DOHH2 (cell line): ENCODE results near the gene STOML2.

Experiments
- CTCF ChIP-seq: fragments of 200-600 bp; sonication (generic); IDR thresholded peaks from one replicate; pipeline ENCODE4 v1.5.1; 2014; ENCODE audit warnings: antibody characterized with exemption, mild to moderate bottlenecking, low read depth, low read length; ENCODE audit not compliant: poor library complexity, severe bottlenecking
- EZH2phosphoT487 ChIP-seq: fragments of 200-600 bp; sonication (generic); IDR thresholded peaks from 2 replicates; pipeline ENCODE4 v1.6.1; 2017; ENCODE audit warnings: borderline replicate concordance, mild to moderate bottlenecking, antibody characterized with exemption, low read length, moderate library complexity, mixed read lengths

- TF ChIP-seq CTCF, result no peak
- no peak for TF ChIP-seq EZH2phosphoT487
Measured at GRCh38 chr9:35110327-35110761, 7.4 kb upstream of the STOML2 start.
